Measurements from ENCODE around the gene PACSIN2.

GRCh38 chr22:42955848-42956247, 59.1 kb downstream of the PACSIN2 start:
- TF ChIP-seq, protein P1, sequence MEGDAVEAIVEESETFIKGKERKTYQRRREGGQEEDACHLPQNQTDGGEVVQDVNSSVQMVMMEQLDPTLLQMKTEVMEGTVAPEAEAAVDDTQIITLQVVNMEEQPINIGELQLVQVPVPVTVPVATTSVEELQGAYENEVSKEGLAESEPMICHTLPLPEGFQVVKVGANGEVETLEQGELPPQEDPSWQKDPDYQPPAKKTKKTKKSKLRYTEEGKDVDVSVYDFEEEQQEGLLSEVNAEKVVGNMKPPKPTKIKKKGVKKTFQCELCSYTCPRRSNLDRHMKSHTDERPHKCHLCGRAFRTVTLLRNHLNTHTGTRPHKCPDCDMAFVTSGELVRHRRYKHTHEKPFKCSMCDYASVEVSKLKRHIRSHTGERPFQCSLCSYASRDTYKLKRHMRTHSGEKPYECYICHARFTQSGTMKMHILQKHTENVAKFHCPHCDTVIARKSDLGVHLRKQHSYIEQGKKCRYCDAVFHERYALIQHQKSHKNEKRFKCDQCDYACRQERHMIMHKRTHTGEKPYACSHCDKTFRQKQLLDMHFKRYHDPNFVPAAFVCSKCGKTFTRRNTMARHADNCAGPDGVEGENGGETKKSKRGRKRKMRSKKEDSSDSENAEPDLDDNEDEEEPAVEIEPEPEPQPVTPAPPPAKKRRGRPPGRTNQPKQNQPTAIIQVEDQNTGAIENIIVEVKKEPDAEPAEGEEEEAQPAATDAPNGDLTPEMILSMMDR (IDR thresholded peaks at IDR 0.05) = no peak
- TF ChIP-seq POLR2A (IDR thresholded peaks at IDR 0.05) (no peak), POLR2AphosphoS5 (IDR thresholded peaks at IDR 0.05) (no peak)

Measured in gastroesophageal sphincter (tissue), 3 donors.